ENCODE data around the gene SETD3. TPM values are rescaled to one million over a fixed set of nuclear protein-coding genes. Genes with fewer than 3 reads are reported as not detected.

The SETD3 gene
- total RNA-seq, 1 experiment from 2014 or later: 60.0 TPM

DNA sequence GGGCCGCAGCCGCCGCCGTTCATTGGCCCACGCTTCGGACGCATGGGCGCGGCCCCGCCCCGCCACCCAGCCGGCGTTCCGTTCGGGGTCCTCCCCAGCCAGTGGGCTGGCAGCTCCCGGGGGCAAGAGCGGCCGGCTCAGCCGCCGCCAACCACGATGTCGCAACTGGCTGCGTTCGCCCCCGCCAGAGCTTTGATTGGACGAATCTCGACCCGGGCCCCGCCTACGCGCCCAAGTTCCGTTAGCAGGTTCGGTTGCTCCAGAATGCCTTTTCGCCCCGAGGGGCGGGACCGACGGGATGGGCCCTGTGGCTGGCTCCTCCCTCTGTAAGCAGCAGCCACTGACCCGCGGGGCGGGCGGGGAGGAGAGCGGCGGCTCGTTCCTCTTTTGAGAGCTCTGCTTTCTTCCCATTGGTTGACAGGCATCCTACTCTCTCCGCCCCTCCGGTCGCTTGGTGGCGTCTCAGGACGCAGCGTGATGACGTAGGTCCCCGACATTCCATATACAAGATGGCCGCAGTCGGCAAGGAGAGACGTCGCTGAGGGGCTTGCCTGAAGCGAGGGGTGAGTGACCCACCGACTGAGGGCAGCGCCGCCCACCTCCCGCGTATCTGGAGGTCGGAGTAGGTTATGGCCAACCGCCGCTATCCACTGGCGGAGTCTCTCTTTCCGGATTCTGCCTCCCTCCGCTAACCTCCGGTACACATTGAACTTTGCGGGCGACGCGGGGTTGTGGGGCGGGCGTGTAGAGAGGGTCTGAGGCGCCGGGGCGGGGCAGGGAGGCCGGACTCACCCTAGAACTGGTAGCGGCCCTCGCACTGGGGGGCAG is 472 bp upstream of the SETD3 start, which contains the start of gene CCNK:
Gene CCNK, plus strand, starts transcription at position 493 of the 828 bp plus-strand sequence. CDS start 11,269 bp downstream, outside the sequence.
- H3K27me3 ChIP-seq (ENCODE audit: control insufficient read depth, insufficient read depth, low read length): no peaks in the 10 kb centered on the region

DNA sequence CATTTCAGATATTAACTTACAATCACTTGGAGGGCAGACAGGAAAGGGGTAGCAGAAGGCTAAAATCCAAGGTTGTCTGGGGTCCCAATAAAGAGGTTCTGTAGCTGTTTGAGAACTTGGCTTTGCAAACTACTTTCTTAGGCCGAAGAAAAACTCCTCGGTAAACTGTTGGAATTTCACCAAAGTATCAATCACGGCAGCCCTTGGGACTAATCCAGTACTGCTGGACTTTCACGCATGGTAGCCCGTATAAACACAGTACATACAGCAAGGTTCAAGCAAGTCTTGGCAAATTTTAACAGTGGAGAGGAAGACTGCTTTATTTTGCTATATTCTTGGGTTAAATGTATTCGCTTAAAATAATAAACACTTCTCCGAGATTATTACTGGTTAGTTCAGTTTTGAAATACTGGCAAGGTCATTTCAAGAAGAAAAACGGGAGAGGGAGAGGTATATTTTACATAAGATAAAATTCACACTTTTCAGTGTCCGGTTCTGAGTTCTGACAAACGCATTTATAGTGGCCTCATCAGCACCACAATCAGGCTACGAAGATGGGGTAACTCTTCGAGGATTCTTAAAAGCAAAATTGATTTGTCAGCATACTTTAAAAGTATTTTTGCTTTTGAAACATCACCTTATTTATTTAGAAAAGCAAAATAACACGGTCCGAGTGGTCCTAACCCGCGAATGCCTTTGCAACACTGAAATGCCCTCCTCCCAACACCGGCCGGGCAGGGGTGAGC is 1.3 kb downstream of the SETD3 start:
- H3K27me3 ChIP-seq (ENCODE audit: control insufficient read depth, insufficient read depth, low read length): no peaks in the 10 kb centered on the region
- no peak for DNase-seq
- H3K4me3 ChIP-seq (ENCODE audit: insufficient read depth, low read depth, low read length): peak overlapping the region; percentile 75
- no peaks in the 10 kb centered on the region for H3K36me3 ChIP-seq (replicated peaks; ENCODE audit: control insufficient read depth, insufficient read depth, low read length)

More for the DNA sequence above, 472 bp upstream of the SETD3 start, which contains the start of gene CCNK:
- peak within 1 kb of the TSS; percentile 94 for H3K4me3 ChIP-seq (ENCODE audit: insufficient read depth, low read depth, low read length)
- no peaks in the 10 kb centered on the region for H3K36me3 ChIP-seq (replicated peaks; ENCODE audit: control insufficient read depth, insufficient read depth, low read length)
- DNase-seq: peak; percentile 99

DNA sequence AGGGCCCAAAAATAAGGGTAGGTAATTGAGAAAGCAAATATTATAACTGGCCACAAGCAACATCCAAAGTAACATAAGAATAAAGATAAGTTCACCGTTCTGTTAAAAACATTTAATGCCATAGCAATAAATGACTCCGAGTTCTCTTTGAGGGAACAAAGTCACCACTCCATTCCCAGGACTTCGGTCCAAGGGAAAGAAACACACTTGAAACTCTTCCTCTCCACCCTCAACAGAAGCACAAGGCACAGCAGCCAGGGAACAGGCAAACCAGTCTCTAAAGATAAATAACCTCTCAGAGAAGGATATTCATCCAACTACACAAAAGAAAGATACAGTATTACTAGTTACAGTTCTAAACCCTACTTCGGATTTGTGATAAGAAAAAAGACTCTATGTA is 2.5 kb downstream of the SETD3 start:
- Histone ChIP-seq H3K27me3 (ENCODE audit: control insufficient read depth, insufficient read depth, low read length) (no peaks in the 10 kb centered on the region), H3K4me3 (ENCODE audit: insufficient read depth, low read depth, low read length) (no peak overlapping the region), H3K36me3 (replicated peaks; ENCODE audit: control insufficient read depth, insufficient read depth, low read length) (no peaks in the 10 kb centered on the region)
- no peak for DNase-seq

DNA sequence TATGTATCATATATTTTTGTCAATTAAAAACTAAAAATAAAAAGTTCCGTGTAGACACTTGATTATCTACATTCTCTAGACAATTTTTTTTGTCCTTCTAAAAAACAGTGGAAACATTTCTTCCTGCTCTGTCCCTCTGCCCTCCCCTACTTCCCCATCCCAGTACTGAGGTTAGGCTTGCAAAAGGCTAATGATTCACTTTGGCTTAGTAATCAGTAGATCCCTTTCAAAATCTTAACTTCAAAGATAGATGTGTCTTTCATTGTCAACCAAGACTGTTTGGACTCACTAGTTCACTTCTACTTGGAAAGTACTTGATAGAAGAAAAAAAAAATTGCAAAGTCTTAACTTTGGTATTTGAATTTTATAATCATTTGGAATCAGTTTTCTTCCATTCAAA is 3.8 kb downstream of the SETD3 start:
- Histone ChIP-seq H3K27me3 (ENCODE audit: control insufficient read depth, insufficient read depth, low read length) (no peaks in the 10 kb centered on the region), H3K36me3 (replicated peaks; ENCODE audit: control insufficient read depth, insufficient read depth, low read length) (no peaks in the 10 kb centered on the region), H3K4me3 (ENCODE audit: insufficient read depth, low read depth, low read length) (no peak overlapping the region)
- DNase-seq: no peak

DNA sequence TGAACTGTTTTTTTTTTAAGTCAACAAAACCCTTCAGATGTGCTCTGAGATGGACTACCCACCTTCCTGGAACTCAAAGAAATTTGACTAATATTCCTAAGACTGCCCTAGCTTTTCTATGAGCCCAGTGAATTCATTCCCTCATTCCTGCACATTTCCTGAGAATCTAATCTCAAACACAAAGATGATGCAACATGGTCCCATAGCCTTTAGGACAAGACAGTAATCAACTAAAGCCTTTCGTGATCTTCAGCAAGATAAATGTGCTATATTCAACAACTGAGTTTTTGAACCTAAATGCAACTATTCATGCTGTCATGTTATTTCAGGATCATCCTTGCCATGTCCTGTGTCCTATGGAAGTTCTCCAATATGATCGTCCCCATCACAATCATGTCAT is 5.0 kb downstream of the SETD3 start:
- H3K36me3 ChIP-seq (replicated peaks; ENCODE audit: control insufficient read depth, insufficient read depth, low read length): no peaks in the 10 kb centered on the region

DNA sequence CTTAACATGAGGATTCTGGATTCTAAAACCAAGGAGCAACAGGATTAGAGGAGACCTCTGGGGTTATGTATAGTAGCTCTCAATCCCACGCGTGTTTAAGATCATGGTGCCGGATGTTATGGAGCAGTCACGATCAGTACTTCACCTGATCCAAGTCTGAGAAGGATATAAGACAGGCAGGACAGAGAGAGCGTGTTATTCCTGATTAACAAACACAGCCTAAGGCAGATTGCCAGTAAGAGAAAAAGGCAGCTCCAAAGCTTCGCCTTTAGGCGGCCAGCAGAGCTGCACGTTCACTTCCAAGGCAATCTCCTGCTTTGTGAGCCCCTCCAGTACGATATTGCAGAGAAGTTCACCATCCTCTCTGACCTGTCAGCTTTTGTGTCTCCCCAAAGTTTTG is 5.5 kb downstream of the SETD3 start:
- no peaks in the 10 kb centered on the region for H3K27me3 ChIP-seq (ENCODE audit: control insufficient read depth, insufficient read depth, low read length)
- H3K4me3 ChIP-seq (ENCODE audit: insufficient read depth, low read depth, low read length): no peak overlapping the region
- DNase-seq: no peak
- H3K36me3 ChIP-seq (replicated peaks; ENCODE audit: control insufficient read depth, insufficient read depth, low read length): no peaks in the 10 kb centered on the region

More for the DNA sequence above, 5.0 kb downstream of the SETD3 start:
- Histone ChIP-seq H3K4me3 (ENCODE audit: insufficient read depth, low read depth, low read length) (no peak overlapping the region), H3K27me3 (ENCODE audit: control insufficient read depth, insufficient read depth, low read length) (no peaks in the 10 kb centered on the region)
- no peak for DNase-seq

DNA sequence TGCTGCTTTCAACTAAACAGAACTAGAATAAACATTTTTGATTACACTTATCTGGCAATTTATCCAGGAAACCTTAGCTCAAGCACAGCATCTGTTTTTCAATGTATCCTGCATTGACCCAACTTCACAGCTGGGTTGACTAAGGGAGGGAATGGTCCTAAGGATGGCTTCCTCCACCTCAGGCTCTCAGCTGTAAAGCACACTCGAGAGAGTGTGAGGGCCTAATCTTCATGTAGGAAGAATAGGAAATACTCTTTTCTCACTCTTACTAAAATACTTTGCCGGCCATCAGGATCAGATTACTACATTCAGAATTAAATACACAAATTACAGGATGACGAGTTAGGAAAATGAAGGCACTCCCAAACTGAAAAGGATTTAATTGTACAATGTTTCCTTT is 7.2 kb downstream of the SETD3 start:
- Histone ChIP-seq H3K27me3 (ENCODE audit: control insufficient read depth, insufficient read depth, low read length) (no peaks in the 10 kb centered on the region), H3K4me3 (ENCODE audit: insufficient read depth, low read depth, low read length) (no peak overlapping the region), H3K36me3 (replicated peaks; ENCODE audit: control insufficient read depth, insufficient read depth, low read length) (no peaks in the 10 kb centered on the region)
- DNase-seq: no peak

DNA sequence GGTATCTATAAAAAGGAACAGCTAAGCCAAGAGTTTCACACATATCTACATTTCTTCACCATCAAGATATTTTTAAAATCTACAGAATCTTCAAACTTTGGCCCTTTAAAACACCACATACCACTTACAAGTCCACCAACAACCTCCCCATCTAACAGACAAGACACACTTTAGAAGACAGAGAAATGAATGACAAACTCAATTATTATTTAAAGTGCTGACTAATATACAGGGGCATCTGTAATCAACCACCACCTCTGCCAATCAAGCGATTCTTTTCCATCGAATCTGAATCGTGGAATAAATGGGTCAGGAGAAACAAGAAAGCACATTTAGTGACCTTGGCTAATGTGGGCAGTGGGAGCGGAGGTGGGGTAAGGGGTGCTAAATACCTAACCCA is 7.7 kb downstream of the SETD3 start:
- Histone ChIP-seq H3K4me3 (ENCODE audit: insufficient read depth, low read depth, low read length) (no peak overlapping the region), H3K27me3 (ENCODE audit: control insufficient read depth, insufficient read depth, low read length) (no peaks in the 10 kb centered on the region), H3K36me3 (replicated peaks; ENCODE audit: control insufficient read depth, insufficient read depth, low read length) (no peaks in the 10 kb centered on the region)
- DNase-seq: no peak

DNA sequence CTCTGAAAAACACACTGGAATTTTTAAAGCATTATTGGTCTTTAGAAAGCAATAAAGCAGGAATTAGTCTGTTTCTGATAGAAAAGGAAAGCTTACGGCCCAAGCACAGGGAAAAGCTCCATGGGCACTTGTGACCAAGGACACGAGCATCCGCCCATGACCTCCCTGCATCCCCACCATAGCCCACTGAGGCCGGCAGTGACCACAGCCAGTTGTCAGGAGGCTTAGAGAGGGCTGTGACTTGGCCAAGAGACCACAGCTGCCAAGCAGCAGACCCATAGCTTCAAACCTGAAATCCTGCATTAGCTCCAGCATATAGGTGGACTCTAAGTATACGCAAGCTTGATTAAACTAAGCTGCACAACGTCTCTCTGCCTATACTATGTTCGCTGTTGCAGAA is 8.9 kb downstream of the SETD3 start:
- Histone ChIP-seq H3K36me3 (replicated peaks; ENCODE audit: control insufficient read depth, insufficient read depth, low read length) (no peaks in the 10 kb centered on the region), H3K27me3 (ENCODE audit: control insufficient read depth, insufficient read depth, low read length) (no peaks in the 10 kb centered on the region), H3K4me3 (ENCODE audit: insufficient read depth, low read depth, low read length) (no peak overlapping the region)
- DNase-seq: no peak

DNA sequence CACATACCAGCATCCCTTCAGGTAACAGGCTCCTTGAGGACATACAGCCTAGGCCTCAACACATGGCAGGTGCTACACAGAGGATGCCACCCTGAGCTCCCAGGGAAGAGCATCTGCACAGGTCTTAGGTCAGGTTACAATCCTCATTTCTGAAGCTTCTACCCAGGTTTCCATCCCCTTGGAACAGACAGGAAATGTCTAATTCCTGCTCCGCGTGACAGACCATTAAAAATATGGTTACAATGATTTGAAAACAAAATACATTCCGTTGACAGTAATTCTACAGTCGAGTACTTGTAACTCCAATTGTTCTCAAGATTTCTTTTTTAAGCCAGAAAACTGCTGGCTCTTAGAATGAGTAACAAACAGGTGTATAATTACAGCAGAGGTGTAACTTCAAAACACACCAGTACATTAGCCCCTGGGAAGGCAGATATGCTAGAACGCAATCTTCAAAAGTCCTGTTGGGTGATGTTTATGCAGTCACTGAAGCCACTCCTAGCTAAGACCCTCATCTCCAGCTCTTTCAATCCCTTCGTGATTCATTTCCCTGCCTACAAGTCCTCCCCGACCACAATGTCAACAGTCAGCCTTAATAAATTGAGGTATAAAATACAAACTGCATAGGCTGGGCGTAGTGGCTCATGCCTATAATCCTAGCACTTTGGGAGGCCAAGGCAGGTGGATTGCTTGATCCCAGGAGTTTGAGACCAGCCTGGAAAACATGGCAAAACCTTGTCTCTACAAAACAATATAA is 11.6 kb downstream of the SETD3 start:
- Histone ChIP-seq H3K27me3 (ENCODE audit: control insufficient read depth, insufficient read depth, low read length) (no peaks in the 10 kb centered on the region), H3K4me3 (ENCODE audit: insufficient read depth, low read depth, low read length) (no peak overlapping the region), H3K36me3 (replicated peaks; ENCODE audit: control insufficient read depth, insufficient read depth, low read length) (peaks cover 1% of the 10 kb centered on the region; the same call in 1 of the 2 replicates)
- DNase-seq: no peak

DNA sequence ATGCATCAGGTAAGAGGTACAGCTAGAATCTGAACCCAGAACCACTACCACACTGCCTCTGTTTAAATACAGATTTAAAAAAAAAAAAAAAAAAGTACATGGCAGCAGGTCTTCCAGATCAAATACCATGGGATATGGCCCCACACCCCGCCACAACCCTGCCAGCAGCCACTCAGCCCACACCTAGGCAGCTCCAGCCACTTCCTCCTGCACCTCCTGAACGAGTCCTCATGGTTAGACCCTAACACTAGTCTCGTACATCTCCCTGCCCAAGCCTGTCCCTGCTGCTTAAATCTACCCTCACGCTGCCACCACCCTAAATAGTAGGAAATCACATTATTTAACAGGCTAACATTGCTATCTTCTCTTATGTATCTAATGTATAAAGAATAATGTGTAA is 12.6 kb downstream of the SETD3 start:
- Histone ChIP-seq H3K4me3 (ENCODE audit: insufficient read depth, low read depth, low read length) (no peak overlapping the region), H3K36me3 (replicated peaks; ENCODE audit: control insufficient read depth, insufficient read depth, low read length) (peaks cover 1% of the 10 kb centered on the region; the same call in 1 of the 2 replicates), H3K27me3 (ENCODE audit: control insufficient read depth, insufficient read depth, low read length) (no peaks in the 10 kb centered on the region)
- no peak for DNase-seq

DNA sequence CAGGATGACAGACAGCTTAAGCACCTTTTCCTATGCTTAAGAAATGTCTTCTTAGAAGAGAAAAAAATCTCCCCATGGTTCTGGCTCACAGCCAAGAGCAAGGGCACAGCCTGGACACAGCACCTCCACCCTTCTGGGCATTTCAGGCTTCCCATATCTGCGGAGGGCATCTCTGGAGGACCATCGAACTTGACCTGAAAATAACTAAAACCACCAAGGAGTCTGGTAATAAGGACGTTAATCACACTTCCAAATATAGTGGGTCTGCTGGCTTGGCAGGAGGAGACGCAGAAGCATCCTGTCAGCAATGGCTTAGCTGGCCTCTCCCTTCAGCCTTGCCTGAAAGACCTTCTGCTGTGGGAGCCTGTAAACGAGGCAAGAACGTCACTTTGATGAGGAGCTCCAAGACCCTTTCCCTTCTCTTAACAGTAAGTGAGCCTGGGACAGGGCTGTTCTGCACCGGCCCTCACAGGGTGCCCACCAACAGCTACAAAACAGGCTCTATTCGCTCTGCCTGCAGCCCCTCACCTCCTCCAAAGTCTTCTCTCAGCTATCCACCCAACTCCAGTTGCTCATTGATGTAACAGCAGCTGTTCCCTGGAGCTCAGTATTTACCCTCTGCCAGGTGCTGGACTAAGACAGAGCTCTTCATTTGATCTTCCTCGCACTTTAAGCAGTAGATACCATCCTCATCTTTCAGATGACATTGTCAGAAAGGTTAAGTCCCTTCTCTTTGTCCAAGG is 13.2 kb downstream of the SETD3 start:
- DNase-seq: no peak
- Histone ChIP-seq H3K4me3 (ENCODE audit: insufficient read depth, low read depth, low read length) (no peak overlapping the region), H3K27me3 (ENCODE audit: control insufficient read depth, insufficient read depth, low read length) (no peaks in the 10 kb centered on the region), H3K36me3 (replicated peaks; ENCODE audit: control insufficient read depth, insufficient read depth, low read length) (peaks cover 1% of the 10 kb centered on the region; the same call in 1 of the 2 replicates)

DNA sequence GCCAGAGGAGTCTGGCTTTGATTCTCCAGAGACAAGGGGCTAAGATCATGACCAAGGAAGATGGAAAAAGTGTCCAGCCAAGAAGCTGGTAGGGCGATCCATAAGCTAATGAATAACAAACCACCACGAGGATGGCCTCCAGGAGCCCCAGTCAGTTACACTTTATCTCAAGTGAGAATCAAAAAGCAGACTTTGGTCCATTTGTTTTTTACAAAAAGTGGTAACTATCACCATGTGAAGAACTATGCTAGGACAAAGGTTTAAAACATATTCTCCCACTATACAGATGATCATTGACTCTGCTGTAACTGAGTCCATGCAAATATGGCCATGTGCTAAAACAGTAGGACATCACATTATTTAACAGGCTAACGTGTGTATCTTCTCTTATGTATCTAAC is 13.9 kb downstream of the SETD3 start:
- no peaks in the 10 kb centered on the region for H3K27me3 ChIP-seq (ENCODE audit: control insufficient read depth, insufficient read depth, low read length)

DNA sequence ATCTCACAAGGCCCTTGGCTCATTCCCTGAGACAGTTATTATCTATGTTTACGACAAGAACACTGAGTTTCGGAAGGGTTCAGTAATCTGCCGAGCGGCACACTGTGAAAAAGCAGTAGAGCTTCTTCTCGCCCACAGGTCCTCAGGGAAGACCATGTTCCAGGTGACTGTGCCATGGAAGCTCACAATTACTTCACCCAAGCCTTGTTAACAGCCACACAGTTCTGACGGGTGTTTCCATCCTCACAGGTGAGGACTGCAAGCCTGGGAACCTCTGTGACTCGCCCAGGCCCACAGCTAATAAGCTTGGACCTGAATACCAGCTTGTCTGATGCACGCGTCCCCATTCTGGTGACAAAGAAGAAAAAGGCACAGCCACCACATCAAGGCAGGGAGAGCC is 15.4 kb downstream of the SETD3 start:
- Histone ChIP-seq H3K4me3 (ENCODE audit: insufficient read depth, low read depth, low read length) (no peak overlapping the region), H3K36me3 (replicated peaks; ENCODE audit: control insufficient read depth, insufficient read depth, low read length) (peaks cover 5% of the 10 kb centered on the region), H3K27me3 (ENCODE audit: control insufficient read depth, insufficient read depth, low read length) (no peaks in the 10 kb centered on the region)
- DNase-seq: no peak

More for the DNA sequence above, 13.9 kb downstream of the SETD3 start:
- Histone ChIP-seq H3K4me3 (ENCODE audit: insufficient read depth, low read depth, low read length) (no peak overlapping the region), H3K36me3 (replicated peaks; ENCODE audit: control insufficient read depth, insufficient read depth, low read length) (peaks cover 1% of the 10 kb centered on the region; the same call in 1 of the 2 replicates)
- DNase-seq: no peak

All from H7 (cell line).